ENCODE results near the gene HMCES.

Gene HMCES

GRCh38 chr3:129305592-129306091, 27.0 kb downstream of the HMCES start:
- DNase-seq = no peak

- DNase-seq = no peak
These were observed 30.0 kb downstream of the HMCES start for GRCh38 chr3:129308636-129309035.

GRCh38 chr3:129310111-129311011, 31.7 kb downstream of the HMCES start:
- no peak for DNase-seq

- no peak for DNase-seq
These were observed 32.6 kb downstream of the HMCES start for GRCh38 chr3:129311054-129311902.

- DNase-seq = no peak
These were observed 33.5 kb downstream of the HMCES start for GRCh38 chr3:129312021-129312639.

- no peak for DNase-seq
These were observed 34.2 kb downstream of the HMCES start for GRCh38 chr3:129312671-129313414.

- no peak for DNase-seq
These were observed 34.7 kb downstream of the HMCES start for GRCh38 chr3:129313415-129313664.

GRCh38 chr3:129313665-129314385, 35.2 kb downstream of the HMCES start:
- peak; percentile 33 for DNase-seq

GRCh38 chr3:129314386-129315222, 35.9 kb downstream of the HMCES start:
- DNase-seq = peak; percentile 76

- peak; percentile 60 for DNase-seq
These were observed 36.7 kb downstream of the HMCES start for GRCh38 chr3:129315223-129315997.

GRCh38 chr3:129315998-129316247, 37.3 kb downstream of the HMCES start:
- no peak for DNase-seq

GRCh38 chr3:129316248-129317013, 37.8 kb downstream of the HMCES start:
- DNase-seq = peak; percentile 98

GRCh38 chr3:129317014-129317771, 38.5 kb downstream of the HMCES start:
- no peak for DNase-seq

- no peak for DNase-seq
These were observed 39.2 kb downstream of the HMCES start for GRCh38 chr3:129317848-129318247.

GRCh38 chr3:129318921-129319320, 40.3 kb downstream of the HMCES start:
- no peak for DNase-seq

- DNase-seq = no peak
These were observed 41.6 kb downstream of the HMCES start for GRCh38 chr3:129320261-129320660.

GRCh38 chr3:129320825-129321487, 42.3 kb downstream of the HMCES start:
- DNase-seq = no peak

GRCh38 chr3:129321887-129322286, 43.2 kb downstream of the HMCES start:
- no peak for DNase-seq
